Measurements from ENCODE around the gene OTP. TPM values are rescaled to one million over a fixed set of nuclear protein-coding genes. Genes with fewer than 3 reads are reported as not detected.

Gene OTP
- total and polyA plus RNA-seq, 10 of the 15 experiments (the other 5 are each of a cell fraction or from before 2014, with no cell fraction given): 0.31 to 8.8 (median 2.4) TPM

- POLR2A ChIA-PET: no interaction called here
- no peak for DNase-seq (ENCODE audit: low read depth, low spot score)
- Histone ChIP-seq H3K27ac (ENCODE audit: control insufficient read depth, insufficient read depth) (no peak overlapping the region), H3K9me3 (replicated peaks; ENCODE audit: control insufficient read depth, insufficient read depth, low read length) (peaks cover 3% of the 10 kb centered on the region; the same call in 2 of the 3 replicates), H3K4me3 (peak overlapping the region; percentile 53), H3K4me2 (ENCODE audit: control insufficient read depth, insufficient read depth) (0 out of 2 replicates have a peak overlapping the region, but pooled peaks have one; percentile 48), H3K4me1 (ENCODE audit: control insufficient read depth, insufficient read depth, low read length) (no peaks in the 10 kb centered on the region), H3K79me2 (ENCODE audit: control insufficient read depth, insufficient read depth, low read length) (no peaks in the 10 kb centered on the region), H3K9ac (ENCODE audit: control insufficient read depth, insufficient read depth, low read length) (no peak overlapping the region), H4K20me1 (ENCODE audit: control insufficient read depth, insufficient read depth) (no peaks in the 10 kb centered on the region), H3K36me3 (ENCODE audit: control insufficient read depth in 2 of 2, insufficient read depth in 2 of 2, low read length in 1 of 2) (no peaks in the 10 kb centered on the region), H2AFZ (ENCODE audit: control insufficient read depth, low read depth, low read length) (no peak overlapping the region), H3K27me3 (replicated peaks in 1 of 2; ENCODE audit: control insufficient read depth in 2 of 2, insufficient read depth in 2 of 2, low read length in 1 of 2) (peaks cover 3 to 30% of the 10 kb centered on the region in 2 experiments)
- SMC1A ChIA-PET (ENCODE audit: uncharacterized antibody, unreplicated experiment): interaction anchor here (0.5 to 0.9 kb wide), 2 partner anchors 11 to 501 kb away, joined by 3 read pairs; no protein-coding TSS in a partner anchor
- WGBS (ENCODE audit: insufficient coverage, insufficient replicate concordance, low lambda C conversion rate, missing lambda C conversion rate): 52% methylated on average over 31 of the region's 33 CpGs
- intact Hi-C loops (cut with micrococcal nuclease; ENCODE audit: unreplicated experiment) (loop anchor here (5.0 to 10.0 kb wide), 2 partner anchors 330 to 363 kb away; no protein-coding TSS in a partner anchor), in situ Hi-C loops (cut with MboI) (no loop called here)
- FAIRE-seq: no peak
- ATAC-seq: no peak
- RAD21 ChIA-PET (ENCODE audit: unreplicated experiment): interaction anchor here (0.9 to 1.6 kb wide), 2 partner anchors 18 to 656 kb away, joined by 4 to 6 read pairs; no protein-coding TSS in a partner anchor
- CTCF ChIA-PET: interaction anchor here (0.9 to 1.1 kb wide), 2 partner anchors 13 to 55 kb away, joined by 3 read pairs; no protein-coding TSS in a partner anchor
- no TSS peak for BruUV-seq (replicated peaks)
- TF ChIP-seq YBX1 (IDR thresholded peaks at IDR 0.05) (peak; percentile 80; the same call in 1 of the 2 replicates), BMI1 (IDR thresholded peaks at IDR 0.05; ENCODE audit: borderline replicate concordance) (0 out of 2 replicates have a peak, but pooled peaks have one; percentile 1), HDGF (IDR thresholded peaks at IDR 0.05) (0 out of 2 replicates have a peak, but pooled peaks have one; percentile 46), HDAC2 (IDR thresholded peaks at IDR 0.05) (no peak), NBN (IDR thresholded peaks at IDR 0.05) (peak; percentile 34; the same call in 1 of the 2 replicates), MLLT1 (IDR thresholded peaks at IDR 0.05) (0 out of 2 replicates have a peak, but pooled peaks have one; percentile 30)
Measured at GRCh38 chr5:77644371-77645157, 6.1 kb upstream of the OTP start.
